Head of caudate nucleus (tissue), 42 donors: ENCODE measurements around the gene EEIG2.

Experiments used
- DNase-seq, 42 donors: peaks; one replicate each; pipeline versions ENCODE4 v3.0.0 to v3.0.0-alpha.2; 2020 to 2021; ENCODE audit warnings: mixed read lengths in 7 of 42
- intact Hi-C: fragments of 100-400 bp; cut with DNase I; formaldehyde crosslinking; loops from one replicate; pipeline ENCODE4 v1.15.0; 2022

Gene EEIG2

DNA sequence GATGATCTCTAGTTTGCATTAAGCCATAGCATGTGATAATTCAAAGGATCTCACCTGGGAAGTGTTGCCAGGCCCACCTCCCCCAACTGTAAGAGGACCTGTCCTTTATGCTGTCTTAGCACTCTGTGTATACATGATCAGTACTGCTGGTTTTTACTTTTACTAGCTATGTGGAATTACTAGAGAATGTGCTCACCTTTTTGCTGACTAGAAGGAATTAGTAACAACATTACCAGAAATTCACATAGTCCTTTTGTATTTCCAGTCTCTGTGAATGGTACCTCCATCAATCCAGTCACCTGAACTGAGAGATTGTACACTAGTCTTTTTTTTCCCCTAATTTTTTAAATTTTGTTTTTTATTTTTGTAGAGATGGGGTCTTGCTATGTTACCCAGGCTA is 46.6 kb downstream of the EEIG2 start:
- no peak for DNase-seq
- intact Hi-C loops: no loop called here

DNA sequence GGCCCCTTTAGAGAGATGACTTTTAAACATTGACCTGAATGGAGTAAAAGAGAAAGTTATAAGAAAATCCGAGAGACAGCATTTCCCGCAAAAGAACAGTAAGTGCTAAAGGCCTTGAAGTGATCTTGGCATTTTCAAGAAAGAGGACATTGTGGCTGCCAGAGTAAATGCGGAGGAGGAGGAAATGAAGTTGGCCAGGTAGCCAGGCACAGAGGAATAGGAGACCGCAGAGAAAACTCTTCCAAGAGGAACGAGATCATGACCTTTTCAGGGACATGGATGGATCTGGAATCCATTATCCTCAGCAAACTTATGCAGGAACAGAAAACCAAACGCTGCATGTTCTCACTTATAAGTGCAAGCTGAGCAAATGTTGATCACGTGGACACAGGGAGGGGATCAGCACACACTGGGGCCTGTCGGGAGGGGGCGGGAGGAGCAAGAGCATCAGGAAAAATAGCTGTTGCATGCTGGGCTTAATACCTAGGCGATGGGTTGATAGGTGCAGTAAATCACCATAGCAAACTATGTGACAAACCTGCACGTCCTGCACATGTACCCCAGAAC is 49.7 kb downstream of the EEIG2 start:
- intact Hi-C loops: no loop called here
- peak in 1 of 42 donors; percentile 20 for DNase-seq
